Measurements from ENCODE around the gene RSU1. TPM values are rescaled to one million over a fixed set of nuclear protein-coding genes. Genes with fewer than 3 reads are reported as not detected.

RSU1 gene
- total RNA-seq, 1 donor from 2014 or later, result 58.8 TPM

GRCh38 chr10:16792675-16793074 lies 24.5 kb downstream of the RSU1 start:
- intact Hi-C loops (cut with micrococcal nuclease), result no loop called here
- DNase-seq (peak; percentile 78), ATAC-seq (peak; percentile 97)

DNA sequence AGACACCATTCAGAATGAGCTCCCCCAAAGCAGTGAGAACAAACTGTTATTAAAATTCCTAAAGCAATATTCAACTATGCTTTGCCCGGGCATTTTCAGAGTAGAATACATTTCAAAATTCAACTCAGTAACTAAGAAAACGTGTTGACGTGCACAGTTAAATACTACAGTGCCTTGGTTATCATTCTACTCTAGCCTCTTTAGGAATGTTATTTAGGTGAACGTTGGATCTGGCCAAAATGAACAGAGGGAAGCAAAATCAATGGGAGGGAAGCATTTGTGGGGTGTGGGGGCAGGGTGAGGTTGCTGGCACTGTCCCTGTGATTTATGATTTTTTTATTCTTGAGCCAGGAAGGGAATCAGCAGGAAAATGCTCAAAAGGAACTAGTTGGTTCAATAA lies 27.5 kb downstream of the RSU1 start:
- intact Hi-C loops (cut with micrococcal nuclease), result no loop called here
- ATAC-seq (peak; percentile 46), DNase-seq (no peak)

DNA sequence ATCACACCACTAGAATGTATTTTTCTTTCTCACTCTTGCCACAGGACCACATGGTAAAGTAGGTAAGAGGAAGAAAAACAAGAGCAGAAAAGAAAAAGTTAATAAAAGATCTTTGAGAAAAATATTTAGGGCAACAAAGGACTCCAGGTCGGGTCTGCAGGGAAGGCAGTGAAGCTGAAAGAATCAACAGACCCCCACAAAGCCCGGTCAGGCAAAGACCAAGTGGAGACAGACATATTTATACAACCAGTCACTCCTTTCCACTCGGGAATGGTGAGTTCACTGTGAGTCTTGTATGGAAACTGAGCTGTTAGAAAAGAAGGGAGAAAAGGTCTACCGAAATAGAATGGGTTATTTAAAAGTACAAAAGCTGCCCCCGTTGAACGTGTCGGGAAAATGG lies 28.0 kb downstream of the RSU1 start:
- no peak for ATAC-seq
- intact Hi-C loops (cut with micrococcal nuclease), result no loop called here

GRCh38 chr10:16788778-16789177 lies 28.4 kb downstream of the RSU1 start:
- ATAC-seq (no peak), DNase-seq (no peak)
- intact Hi-C loops (cut with micrococcal nuclease), result no loop called here

More for the DNA sequence above, 28.0 kb downstream of the RSU1 start:
- no peak for DNase-seq

DNA sequence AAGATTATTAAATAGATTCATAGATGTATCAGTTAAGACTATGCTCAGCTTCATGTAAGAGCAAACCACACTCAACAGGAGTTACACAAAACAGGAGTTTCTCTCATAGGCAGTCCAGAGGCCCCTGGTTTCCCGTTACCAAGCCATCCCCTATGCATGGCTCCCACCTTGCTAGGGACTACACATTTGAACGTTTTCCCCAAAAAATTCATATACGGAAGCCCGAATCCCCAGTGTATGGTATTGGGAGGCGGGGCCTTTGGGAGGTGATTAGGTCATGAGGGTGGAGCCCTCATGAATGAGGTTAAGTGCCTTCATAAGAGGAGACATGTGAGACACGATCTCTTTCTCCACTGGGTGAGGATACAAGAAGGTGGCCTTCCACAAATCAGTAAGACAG lies 29.1 kb downstream of the RSU1 start:
- intact Hi-C loops (cut with micrococcal nuclease), result no loop called here
- ATAC-seq, result no peak
- no peak for DNase-seq

DNA sequence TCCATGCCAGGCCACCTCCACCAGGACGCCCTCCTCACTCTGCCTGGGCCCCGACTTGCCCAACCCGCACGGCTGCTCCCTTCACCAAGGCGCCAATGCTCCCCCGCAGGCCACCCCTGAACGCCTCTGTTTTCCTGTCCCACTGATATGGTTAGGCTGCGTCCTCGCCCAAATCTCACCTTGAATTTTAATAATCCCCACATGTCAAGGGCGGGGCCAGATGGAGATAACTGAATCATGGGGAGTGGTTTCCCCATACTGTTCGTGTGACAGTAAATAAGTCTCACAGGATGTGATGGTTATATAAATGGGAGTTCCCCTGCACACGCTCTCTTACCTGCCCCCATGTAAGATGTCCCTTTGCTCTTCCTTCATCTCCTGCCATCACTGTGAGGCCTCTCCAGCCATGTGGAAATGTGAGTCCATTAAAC lies 29.8 kb downstream of the RSU1 start:
- intact Hi-C loops (cut with micrococcal nuclease), result no loop called here
- DNase-seq, result no peak
- no peak for ATAC-seq

- intact Hi-C loops (cut with micrococcal nuclease), result no loop called here
- DNase-seq (no peak), ATAC-seq (no peak)
Observed at GRCh38 chr10:16780338-16780880, 36.8 kb downstream of the RSU1 start.

DNA sequence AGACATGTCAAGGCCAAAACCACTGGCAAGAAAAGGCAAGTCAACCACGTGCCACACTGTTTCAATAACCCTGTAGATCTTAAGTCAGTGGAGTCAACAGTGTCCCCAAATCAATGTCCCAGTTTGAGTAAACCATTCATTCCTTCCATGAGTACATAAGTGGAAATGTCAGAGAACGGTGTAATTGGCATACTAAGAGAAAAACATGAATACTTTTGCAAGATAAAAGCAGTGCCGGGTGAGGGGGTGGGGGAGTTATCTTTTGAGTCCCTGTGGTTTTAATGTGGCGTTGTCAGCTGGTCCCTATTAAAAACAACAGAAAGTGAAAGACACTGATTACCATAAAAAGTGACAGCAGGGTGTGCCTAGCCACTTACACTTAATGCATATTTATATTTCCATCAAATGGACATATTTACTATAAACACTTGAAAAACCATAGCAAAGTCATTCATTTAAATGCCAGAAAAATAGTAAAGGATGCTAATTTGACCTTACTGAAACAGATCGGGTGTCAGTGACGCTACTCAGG lies 37.8 kb downstream of the RSU1 start:
- intact Hi-C loops (cut with micrococcal nuclease), result no loop called here
- DNase-seq (no peak), ATAC-seq (no peak)

GRCh38 chr10:16777473-16778370 lies 39.5 kb downstream of the RSU1 start:
- ATAC-seq (peak; percentile 67), DNase-seq (no peak)
- intact Hi-C loops (cut with micrococcal nuclease), result no loop called here

GRCh38 chr10:16776896-16777295 lies 40.3 kb downstream of the RSU1 start:
- DNase-seq (no peak), ATAC-seq (no peak)
- intact Hi-C loops (cut with micrococcal nuclease), result no loop called here

DNA sequence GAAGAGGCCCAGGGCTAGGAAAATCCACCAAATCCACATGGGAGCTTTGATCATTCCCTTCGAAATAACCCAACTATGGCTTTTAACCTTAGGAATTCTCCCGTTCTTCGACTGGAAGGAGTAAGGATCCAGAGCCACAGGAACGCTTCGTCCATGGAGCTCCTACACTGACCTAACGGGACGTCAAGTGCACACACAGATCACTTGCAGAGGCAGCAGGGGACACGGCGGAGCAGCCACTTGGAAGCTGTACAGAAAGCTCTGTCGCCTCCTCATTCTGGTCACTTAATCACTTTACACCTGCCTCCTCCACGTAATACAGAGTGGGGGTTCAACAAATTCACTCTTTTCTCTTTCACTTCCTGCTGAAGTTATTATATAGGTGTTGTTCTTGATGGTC lies 43.9 kb downstream of the RSU1 start:
- DNase-seq (peak; percentile 39), ATAC-seq (no peak)
- intact Hi-C loops (cut with micrococcal nuclease), result no loop called here

DNA sequence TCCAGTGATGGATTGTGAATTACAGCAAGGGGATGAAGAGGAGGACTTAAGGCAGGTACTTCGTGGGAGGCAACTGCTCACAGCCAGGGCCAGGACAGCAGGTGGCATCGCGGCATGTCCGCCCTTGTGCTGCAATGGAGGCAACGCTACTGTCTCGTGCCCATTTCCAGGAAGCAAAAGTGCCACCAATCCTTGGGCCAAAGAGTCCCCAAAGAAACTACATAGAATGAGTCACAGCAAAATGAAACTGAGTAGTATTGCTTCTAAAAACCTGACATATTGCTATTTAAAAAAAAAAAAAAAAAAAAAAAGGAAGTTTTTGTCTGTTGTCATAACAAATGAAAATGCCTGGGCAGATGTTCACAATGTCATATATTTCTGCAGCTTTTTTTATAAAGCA lies 46.6 kb downstream of the RSU1 start:
- intact Hi-C loops (cut with micrococcal nuclease), result no loop called here
- no peak for ATAC-seq
- no peak for DNase-seq

GRCh38 chr10:16770141-16770540 lies 47.1 kb downstream of the RSU1 start:
- intact Hi-C loops (cut with micrococcal nuclease), result no loop called here
- no peak for ATAC-seq
- DNase-seq, result no peak

- ATAC-seq (no peak), DNase-seq (no peak)
- intact Hi-C loops (cut with micrococcal nuclease), result no loop called here
Observed at GRCh38 chr10:16769331-16769730, 47.9 kb downstream of the RSU1 start.

DNA sequence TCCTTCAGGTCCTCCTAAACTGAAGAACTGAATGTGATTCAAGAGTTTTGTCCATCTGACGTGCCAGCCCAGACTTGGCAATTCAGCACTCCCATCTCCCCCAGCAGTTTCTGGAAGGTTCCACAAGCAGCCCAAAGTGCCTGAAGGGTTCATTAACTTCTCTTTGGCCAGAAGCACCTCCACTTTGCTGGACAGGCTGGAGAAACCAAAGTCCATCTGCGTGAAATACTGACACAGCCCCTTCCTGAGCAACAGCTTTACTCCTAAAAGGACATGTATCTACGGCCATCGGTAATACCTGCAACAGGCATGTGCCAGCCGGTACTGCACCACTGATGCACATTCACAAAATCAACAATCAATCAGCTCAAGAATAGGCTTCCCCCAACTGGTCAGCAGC lies 48.5 kb downstream of the RSU1 start:
- intact Hi-C loops (cut with micrococcal nuclease), result no loop called here
- DNase-seq, result no peak

GRCh38 chr10:16765509-16766375 lies 51.5 kb downstream of the RSU1 start:
- intact Hi-C loops (cut with micrococcal nuclease), result no loop called here
- ATAC-seq, result no peak
- no peak for DNase-seq

More for the DNA sequence above, 48.5 kb downstream of the RSU1 start:
- ATAC-seq, result no peak

GRCh38 chr10:16761300-16761699 lies 55.9 kb downstream of the RSU1 start:
- intact Hi-C loops (cut with micrococcal nuclease), result no loop called here

DNA sequence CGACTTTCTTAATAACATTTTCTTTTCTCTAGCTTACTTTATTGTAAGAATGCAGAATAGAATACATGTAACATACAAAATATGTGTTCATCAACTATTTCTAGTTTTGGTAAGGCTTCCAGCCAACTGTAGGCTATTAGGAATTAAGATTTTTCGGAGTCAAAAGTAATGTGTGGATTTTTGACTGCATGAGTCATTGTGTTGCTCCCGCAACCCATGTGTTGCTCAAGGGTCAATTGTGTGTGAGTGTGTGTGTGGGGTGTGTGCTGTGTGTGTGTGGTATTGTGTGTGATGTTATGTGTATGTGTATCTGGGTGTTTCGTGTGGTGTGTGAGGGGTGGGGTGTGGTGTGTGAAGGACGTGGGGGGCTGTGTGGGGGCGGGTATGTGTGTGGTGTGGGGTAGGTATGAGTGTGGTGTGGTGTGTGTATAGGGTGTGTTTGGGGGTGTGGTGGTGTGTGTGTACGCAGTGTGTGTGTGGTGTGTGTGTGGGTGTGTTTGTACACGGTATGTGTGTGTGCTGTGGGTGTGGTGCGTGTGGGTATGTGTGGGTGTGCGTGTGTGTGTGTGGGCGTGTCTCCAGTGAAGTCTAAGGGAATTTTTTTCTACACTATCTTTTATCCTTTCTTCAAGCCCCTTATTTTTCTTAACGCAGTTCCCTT lies 60.5 kb downstream of the RSU1 start:
- DNase-seq (no peak), ATAC-seq (no peak)
- intact Hi-C loops (cut with micrococcal nuclease), result loop anchor here (10.0 kb wide), 1 partner anchor 82 kb away; no protein-coding TSS in a partner anchor

More at GRCh38 chr10:16761300-16761699, 55.9 kb downstream of the RSU1 start:
- no peak for ATAC-seq
- DNase-seq, result no peak

DNA sequence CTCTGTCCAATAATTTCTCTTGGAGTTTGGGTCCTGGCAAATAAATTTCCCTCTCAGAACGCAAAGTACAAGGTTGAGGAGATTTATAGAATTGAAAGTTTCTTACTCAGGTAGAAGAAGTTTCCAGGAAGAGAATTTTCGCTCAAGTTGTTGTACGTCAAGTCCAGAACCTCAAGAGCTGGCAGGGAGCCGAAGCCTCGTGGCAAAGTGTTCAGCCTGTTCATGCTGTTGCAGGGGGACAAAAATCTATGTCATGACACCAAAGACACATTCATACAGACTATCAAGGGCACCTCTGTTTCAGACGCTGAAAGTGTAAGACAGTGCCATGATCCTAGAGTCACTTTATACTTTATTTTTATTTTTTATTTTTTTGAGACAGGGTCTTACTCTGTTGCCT lies 62.5 kb downstream of the RSU1 start:
- intact Hi-C loops (cut with micrococcal nuclease), result loop anchor here (10.0 kb wide), 1 partner anchor 80 kb away; no protein-coding TSS in a partner anchor
- DNase-seq, result peak; percentile 41
- ATAC-seq, result no peak
